Motor neuron (in vitro differentiated cells): ENCODE measurements around the gene SLC12A2. TPM values are rescaled to one million over a fixed set of nuclear protein-coding genes. Genes with fewer than 3 reads are reported as not detected.

Experiments
- ATAC-seq, 8 experiments: fragments of 200-7000 bp; cut with Tn5 transposase; replicated peaks in 6 of 8; 2 replicates each; pipeline ENCODE4 v1.8.0; 2021; ENCODE audit warnings: mild to moderate bottlenecking in 8 of 8, moderate library complexity in 8 of 8
- H3K27ac ChIP-seq, 2 donors: fragments of 250-450 bp; sonication (Bioruptor Pico); 2 replicates each; pipeline ENCODE4 v1.9.0; 2021; ENCODE audit warnings: antibody characterized with exemption in 2 of 2, mild to moderate bottlenecking in 2 of 2, moderate library complexity in 1 of 2
- H3K4me1 ChIP-seq, 2 donors: fragments of 250-450 bp; sonication (Bioruptor Pico); replicated peaks in 1 of 2; 2 replicates each; pipeline ENCODE4 v1.6.1; 2021; ENCODE audit warnings: antibody characterized with exemption in 2 of 2, mild to moderate bottlenecking in 2 of 2, moderate library complexity in 1 of 2
- H3K4me3 ChIP-seq, 5 donors: fragments of 250-450 bp; sonication (Bioruptor Pico); 2 replicates each; pipeline ENCODE4 v1.9.0; 2021; ENCODE audit warnings: antibody characterized with exemption in 5 of 5, mild to moderate bottlenecking in 5 of 5, moderate library complexity in 4 of 5
- WGBS, 10 experiments: fragments of 450-650 bp; shearing (Covaris generic); methylation state at CpG; one replicate each; pipeline ENCODE4 v1.0.0; 2022; 5-methylcytosine and 5-hydroxymethylcytosine counted together
- in situ Hi-C, 9 experiments: fragments of 400-800 bp; cut with MboI; loops; one replicate each; pipeline ENCODE4 v1.15.0; 2021; ENCODE audit warnings: low sequenced_read_pairs in 9 of 9, low pct_unique_long_range_greater_than_20kb in 2 of 9; ENCODE audit not compliant: unreplicated experiment in 9 of 9
- total RNA-seq, 8 experiments: library from RNA; unstranded; fragments of 300-600 nt; gene quantifications; 2 replicates each; pipeline versions ENCODE4 v1.2.3 to v1.2.4, GENCODE V29; 2022

Gene SLC12A2
- total RNA-seq, 8 experiments from 2014 or later, result 20.4 to 51.0 (median 29.1) TPM

DNA sequence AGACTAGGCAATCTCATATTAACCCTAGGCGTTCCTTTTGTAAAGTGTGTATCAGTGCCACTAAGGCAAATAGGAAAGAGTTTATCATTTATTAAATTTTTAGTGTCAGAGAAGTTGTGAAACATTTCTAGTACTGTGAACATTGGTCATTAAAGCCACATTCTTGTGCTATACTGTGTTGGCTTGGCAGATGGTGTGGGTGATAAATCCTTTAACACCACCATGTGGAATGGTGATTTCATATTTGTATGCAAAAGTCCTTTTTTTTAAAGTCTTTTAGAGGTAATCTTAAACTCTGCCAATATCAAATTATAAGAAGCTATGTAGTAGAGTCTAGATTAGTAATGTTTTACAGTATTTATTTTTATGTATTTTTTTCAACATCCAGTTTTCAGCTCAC is 18.1 kb downstream of the SLC12A2 start:
- ATAC-seq, result no peak
- in situ Hi-C loops, result no loop called here
- WGBS, 10 experiments, result 75 to 100% (median 89%) methylated on average over 1 of the region's 1 CpG
- Histone ChIP-seq H3K4me3 (no peak overlapping the region), H3K4me1 (peaks cover 2% of the 10 kb centered on the region in 2 donors), H3K27ac (no peak overlapping the region)

DNA sequence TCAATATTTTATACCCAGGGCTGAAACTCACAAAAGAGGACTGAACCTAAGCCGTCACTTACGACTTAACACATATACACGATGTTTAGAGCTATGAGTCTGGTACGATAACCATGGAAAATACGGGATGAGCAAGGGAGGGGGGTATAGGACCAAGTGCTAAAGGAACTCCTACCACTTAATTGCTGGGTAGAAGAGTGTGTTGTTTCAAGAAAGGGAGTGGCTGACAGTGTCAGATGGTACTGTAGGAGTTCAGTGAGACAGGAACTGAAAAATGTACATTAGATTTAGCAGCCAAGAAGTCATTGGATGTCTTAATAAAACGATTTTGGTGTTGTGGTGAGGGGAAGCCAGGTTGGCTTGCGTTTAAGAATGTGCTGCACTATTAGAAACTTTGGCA is 21.6 kb downstream of the SLC12A2 start:
- peak in 1 of 8 experiments; percentile 39 for ATAC-seq
- 63 to 97% (median 85%) methylated on average over 2 to 7 of the region's 7 CpGs for WGBS, 10 experiments
- peaks cover 2% of the 10 kb centered on the region in 2 donors for H3K4me1 ChIP-seq
- H3K27ac ChIP-seq, result no peak overlapping the region
- H3K4me3 ChIP-seq, result no peak overlapping the region
- in situ Hi-C loops, result no loop called here

DNA sequence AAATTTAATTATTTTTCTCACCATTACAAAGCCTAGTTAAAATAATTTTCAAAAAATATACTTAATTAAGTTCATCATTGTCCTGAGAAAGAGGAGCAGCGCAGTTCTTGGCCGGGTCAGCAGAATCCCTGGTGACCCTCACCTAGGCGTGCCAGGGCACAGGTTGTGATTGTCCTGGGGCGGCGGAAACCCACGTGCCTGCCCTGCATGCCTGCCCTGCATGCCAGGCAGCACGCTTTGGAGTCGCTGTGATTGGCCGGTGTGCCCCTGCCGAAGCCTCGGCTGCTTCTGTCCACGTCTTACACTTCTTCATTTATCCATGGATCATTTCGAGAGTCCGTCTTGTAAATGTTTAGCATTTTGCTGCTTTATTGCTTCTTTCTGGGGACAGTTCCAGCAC is 25.6 kb downstream of the SLC12A2 start:
- Histone ChIP-seq H3K4me1 (no peaks in the 10 kb centered on the region), H3K27ac (no peak overlapping the region), H3K4me3 (no peak overlapping the region)
- ATAC-seq, result no peak
- in situ Hi-C loops, result no loop called here
- 90 to 100% (median 100%) methylated on average over 1 to 9 of the region's 14 CpGs; no CpG with 5 or more reads in 4 of the 10 experiments for WGBS, 10 experiments

DNA sequence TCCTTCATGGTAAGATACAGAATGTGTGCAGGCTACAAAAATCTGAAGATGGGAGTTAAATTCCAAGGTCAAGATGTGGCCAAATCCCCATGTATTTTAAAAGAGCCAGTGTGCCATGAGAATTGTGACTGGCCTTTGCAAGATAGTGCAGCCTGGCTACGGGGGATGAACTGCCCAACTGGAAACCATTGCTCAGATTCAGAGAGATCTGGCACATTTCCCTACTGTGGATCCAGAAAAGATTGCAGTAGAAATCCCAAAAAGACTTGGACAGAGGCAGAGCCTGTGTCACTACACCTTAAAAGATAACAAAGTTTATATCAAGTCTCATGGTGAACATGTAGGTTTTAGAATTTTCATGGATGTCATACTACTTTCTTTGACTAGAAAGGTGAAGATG is 26.2 kb downstream of the SLC12A2 start:
- 79 to 100% methylated on average over 1 of the region's 1 CpG; no CpG with 5 or more reads in 8 of the 10 experiments for WGBS, 10 experiments
- Histone ChIP-seq H3K27ac (no peak overlapping the region), H3K4me3 (no peak overlapping the region), H3K4me1 (no peaks in the 10 kb centered on the region)
- no peak for ATAC-seq
- in situ Hi-C loops, result no loop called here

DNA sequence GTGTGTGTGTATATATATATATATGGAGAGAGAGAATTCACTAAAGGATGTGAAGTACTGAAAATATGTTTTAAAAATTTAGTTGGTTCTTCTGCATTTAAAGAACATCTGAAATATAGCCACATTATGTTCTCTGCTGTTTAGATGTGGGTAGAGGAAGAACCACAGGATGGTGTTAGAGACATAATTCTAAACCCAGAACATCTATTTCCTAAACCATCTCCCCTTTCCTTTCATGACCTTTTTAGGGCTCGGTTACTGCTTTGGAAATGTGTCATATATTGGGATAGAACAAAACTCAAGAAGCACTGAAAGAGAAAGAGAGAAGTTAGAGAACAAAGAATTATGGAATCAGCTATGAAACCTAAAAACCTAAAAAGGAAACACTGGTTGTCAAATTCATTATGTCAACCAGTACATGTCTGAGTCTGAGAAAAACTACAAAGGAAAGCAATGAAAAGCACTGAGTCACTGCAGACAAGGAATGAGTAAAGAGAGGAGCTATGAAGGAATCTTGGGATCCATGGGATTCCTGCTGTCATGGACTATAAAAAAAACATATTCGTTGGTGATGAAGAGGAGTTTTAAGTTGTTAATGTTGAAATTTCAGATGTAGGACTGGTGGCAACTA is 28.4 kb downstream of the SLC12A2 start:
- in situ Hi-C loops, result no loop called here
- Histone ChIP-seq H3K4me1 (no peaks in the 10 kb centered on the region), H3K4me3 (no peak overlapping the region), H3K27ac (no peak overlapping the region)
- 13 to 100% (median 60%) methylated on average over 1 to 2 of the region's 2 CpGs; no CpG with 5 or more reads in 1 of the 10 experiments for WGBS, 10 experiments
- peak in 2 of 8 experiments; percentile 20 to 33 for ATAC-seq

DNA sequence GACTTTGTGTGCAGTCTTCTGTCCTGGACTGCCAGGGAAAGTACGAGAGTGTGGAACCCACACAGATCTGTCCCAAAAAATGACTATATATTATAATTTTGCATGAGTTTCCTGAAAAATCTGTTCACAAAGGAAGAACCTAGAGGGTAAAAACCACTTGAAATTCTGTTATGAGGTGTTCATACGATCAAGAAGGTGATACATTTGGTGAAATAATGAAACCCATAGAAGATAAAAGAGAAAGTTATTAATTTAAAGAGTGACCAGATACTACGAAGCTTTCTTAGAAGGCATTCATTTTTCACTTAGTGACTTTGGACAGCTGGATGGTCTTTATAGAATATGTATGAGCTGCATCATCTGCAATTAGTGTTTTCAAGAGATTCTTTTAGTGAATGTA is 32.9 kb downstream of the SLC12A2 start:
- no peak overlapping the region for H3K27ac ChIP-seq

DNA sequence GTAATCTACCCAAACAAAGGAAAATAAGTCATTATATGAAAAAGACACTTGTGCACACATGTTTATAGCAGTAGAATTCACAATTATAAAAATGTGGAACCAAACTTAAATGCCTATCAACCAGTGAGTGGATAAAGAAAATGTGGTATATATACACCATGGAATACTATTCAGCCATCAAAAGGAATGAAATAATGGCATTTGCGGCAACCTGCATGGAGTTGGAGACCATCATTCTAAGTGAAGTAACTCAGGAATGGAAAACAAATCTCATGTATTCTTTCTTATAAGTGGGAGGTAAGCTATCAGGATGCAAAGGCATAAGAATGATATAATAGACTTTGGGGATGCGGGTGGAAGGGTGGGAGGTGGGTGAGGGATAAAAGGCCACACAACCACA is 34.6 kb downstream of the SLC12A2 start:
- no peak overlapping the region for H3K4me3 ChIP-seq
- ATAC-seq, result no peak
- H3K27ac ChIP-seq, result no peak overlapping the region
- no peaks in the 10 kb centered on the region for H3K4me1 ChIP-seq
- 94 to 100% (median 100%) methylated on average over 1 to 2 of the region's 2 CpGs; no CpG with 5 or more reads in 4 of the 10 experiments for WGBS, 10 experiments
- in situ Hi-C loops, result no loop called here

More for the DNA sequence above, 32.9 kb downstream of the SLC12A2 start:
- in situ Hi-C loops, result no loop called here
- no peak for ATAC-seq
- WGBS, 10 experiments, result 86 to 100% (median 100%) methylated on average over 1 to 3 of the region's 3 CpGs
- no peaks in the 10 kb centered on the region for H3K4me1 ChIP-seq
- H3K4me3 ChIP-seq, result no peak overlapping the region

DNA sequence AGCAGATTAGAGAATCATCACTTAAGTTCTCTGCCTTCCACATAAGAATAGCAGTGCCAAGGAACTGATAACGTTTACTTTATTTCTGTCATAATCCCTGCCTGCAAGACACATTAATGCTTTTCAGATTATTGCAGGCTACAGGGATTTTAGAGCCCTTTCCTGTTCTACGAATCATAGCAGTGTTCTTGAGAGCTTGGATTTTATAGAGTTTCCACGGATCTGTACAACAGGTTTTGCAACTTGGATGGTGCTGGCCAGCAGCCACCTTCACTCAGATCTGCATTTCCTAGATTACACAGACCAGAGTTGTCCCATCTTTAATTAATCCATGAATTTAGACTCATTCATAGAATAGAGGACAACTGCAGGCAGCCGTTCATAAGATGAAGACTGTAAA is 38.1 kb downstream of the SLC12A2 start:
- Histone ChIP-seq H3K4me1 (no peaks in the 10 kb centered on the region), H3K27ac (no peak overlapping the region), H3K4me3 (no peak overlapping the region)
- ATAC-seq, result no peak
- in situ Hi-C loops, result no loop called here
- 29 to 100% (median 90%) methylated on average over 1 to 4 of the region's 4 CpGs; no CpG with 5 or more reads in 1 of the 10 experiments for WGBS, 10 experiments

DNA sequence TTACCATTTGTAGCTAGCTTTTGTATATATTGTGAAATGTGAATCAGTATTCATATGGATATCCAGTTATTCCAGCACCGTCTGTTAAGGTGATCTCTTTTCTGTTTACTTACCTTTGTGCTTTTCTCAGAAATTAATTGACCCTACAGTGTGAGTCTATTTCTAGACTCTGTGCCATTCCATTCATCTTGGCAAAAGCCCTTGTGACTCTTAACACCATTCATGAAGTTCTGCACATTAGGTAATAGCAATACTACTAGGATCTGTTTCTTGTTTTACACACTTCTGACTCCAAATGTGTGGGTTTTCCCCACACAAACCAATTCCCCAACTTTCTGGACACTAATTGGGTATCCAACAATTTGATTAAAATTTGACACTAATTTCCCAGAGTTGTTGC is 40.4 kb downstream of the SLC12A2 start:
- Histone ChIP-seq H3K4me3 (no peak overlapping the region), H3K27ac (no peak overlapping the region), H3K4me1 (no peaks in the 10 kb centered on the region)
- in situ Hi-C loops, result no loop called here
- WGBS, 10 experiments, result 94 to 100% (median 100%) methylated on average over 1 of the region's 1 CpG; no CpG with 5 or more reads in 5 of the 10 experiments
- no peak for ATAC-seq

DNA sequence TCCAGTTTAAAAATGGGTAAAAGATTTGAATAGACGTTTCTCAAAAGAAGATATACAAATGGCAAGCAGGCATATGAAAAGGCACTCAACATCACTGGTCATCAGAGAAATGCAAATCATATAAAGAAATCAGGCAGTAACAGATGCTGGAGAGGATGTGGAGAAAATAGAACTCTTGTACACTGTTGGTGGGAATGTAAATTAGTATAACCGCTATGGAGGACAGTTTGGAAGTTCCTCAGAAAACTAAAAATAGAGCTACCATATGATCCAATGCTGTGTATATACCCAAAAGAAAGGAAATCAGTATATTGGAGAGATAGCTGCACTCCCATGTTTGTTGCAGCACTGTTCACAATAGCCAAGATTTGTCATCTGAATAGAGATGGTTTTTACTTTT is 42.7 kb downstream of the SLC12A2 start:
- Histone ChIP-seq H3K4me3 (no peak overlapping the region), H3K27ac (no peak overlapping the region), H3K4me1 (no peaks in the 10 kb centered on the region)
- no peak for ATAC-seq
- in situ Hi-C loops, result no loop called here
- 60 to 100% (median 92%) methylated on average over 1 to 2 of the region's 2 CpGs for WGBS, 10 experiments

DNA sequence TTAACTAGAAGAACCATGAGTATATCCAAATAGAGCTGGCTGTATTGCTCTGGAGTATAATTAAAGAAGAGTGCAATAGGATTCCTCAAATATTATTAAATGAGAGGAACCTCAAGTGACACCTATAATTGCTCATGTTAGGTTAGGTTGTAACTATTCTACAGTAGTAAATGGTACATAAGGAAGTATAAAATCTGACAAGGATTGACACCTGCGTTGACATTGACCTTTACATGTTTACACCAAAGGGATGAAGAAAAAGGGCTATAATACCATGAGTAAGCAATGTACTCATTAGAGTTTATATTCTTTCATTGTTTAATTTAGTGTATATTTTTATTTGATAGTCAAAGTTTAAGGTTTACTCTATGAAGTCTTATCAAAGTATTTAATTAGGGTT is 48.9 kb downstream of the SLC12A2 start:
- ATAC-seq, result no peak
- Histone ChIP-seq H3K27ac (no peak overlapping the region), H3K4me3 (no peak overlapping the region), H3K4me1 (no peaks in the 10 kb centered on the region)
- in situ Hi-C loops, result no loop called here
- WGBS, 10 experiments, result 75 to 100% (median 100%) methylated on average over 1 of the region's 1 CpG; no CpG with 5 or more reads in 2 of the 10 experiments

DNA sequence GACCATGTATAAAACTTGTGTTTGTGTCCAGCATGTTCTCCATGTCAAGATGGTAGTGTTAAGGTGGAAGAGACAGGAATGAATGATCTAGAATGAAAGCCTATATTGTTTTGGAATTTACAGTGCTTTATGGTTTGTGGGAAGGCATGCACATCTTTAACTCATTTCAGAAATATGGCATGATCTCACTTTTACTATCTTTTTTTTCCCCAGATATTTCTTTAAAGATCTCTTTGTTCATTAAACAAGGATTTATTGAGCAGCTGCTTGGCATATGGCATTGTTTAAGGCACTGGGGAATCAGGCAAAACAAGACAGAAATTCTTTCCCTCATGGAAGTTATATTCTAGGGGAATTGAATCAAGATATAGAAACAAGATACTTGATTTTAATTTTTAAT is 51.7 kb downstream of the SLC12A2 start:
- Histone ChIP-seq H3K4me1 (no peaks in the 10 kb centered on the region), H3K4me3 (no peak overlapping the region), H3K27ac (no peak overlapping the region)
- in situ Hi-C loops, result no loop called here
- ATAC-seq, result no peak

DNA sequence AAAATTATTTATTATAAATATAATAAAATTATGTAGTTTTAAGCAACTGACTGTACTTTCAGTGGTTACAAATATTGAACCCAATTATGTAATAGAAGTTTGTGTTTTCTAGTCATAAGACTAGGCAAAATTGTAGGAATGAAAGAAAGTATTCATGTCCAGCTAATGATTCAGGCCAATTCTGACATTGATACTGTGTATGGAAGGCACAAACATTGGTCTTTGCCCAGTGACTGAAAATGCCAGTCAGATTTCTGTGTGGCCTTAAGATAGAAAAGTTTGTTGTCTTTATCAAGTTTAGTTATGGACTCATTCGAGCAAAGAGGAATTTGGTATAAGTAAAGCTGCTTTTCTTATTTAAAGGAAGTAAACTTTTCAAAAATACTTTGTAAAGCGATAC is 60.3 kb downstream of the SLC12A2 start:
- WGBS, 10 experiments, result 82 to 100% (median 94%) methylated on average over 1 to 2 of the region's 2 CpGs; no CpG with 5 or more reads in 1 of the 10 experiments
- ATAC-seq, result no peak
- no peak overlapping the region for H3K27ac ChIP-seq

DNA sequence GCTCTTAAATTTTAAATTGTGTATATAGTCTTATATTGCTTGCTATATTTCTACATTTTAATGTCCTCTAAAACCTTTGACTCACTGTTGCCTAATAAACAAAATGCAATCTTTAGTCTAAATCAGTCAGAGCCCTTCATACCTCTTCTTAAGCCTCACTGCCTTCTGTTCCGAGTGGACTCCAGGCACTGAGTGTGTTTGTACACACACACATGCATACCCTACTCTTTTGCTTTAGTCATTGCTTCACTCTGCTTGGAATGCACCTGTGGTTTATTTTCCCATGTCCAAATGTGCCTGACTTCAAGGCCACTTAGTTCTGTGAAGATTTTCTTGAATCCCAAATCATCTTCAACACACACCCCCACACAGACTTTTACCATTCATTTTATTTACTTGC is 60.9 kb downstream of the SLC12A2 start:
- H3K4me1 ChIP-seq, result no peaks in the 10 kb centered on the region
- WGBS, 10 experiments, result 78 to 100% (median 100%) methylated on average over 1 of the region's 1 CpG; no CpG with 5 or more reads in 3 of the 10 experiments
- no peak overlapping the region for H3K4me3 ChIP-seq
- no peak for ATAC-seq
- in situ Hi-C loops, result no loop called here
- no peak overlapping the region for H3K27ac ChIP-seq

More for the DNA sequence above, 60.3 kb downstream of the SLC12A2 start:
- in situ Hi-C loops, result no loop called here
- Histone ChIP-seq H3K4me1 (no peaks in the 10 kb centered on the region), H3K4me3 (no peak overlapping the region)
